HepG2 (cell line): ENCODE measurements around the gene APOC1. TPM values are rescaled to one million over a fixed set of nuclear protein-coding genes. Genes with fewer than 3 reads are reported as not detected.
A peak's percentile ranks its signal among the peaks of the same experiment; 100 is the strongest.

ENCODE experiments used
- ATAC-seq: fragments of 200-7000 bp; cut with Tn5 transposase; 3 replicates; pipeline ENCODE4 v1.9.1; 2020; ENCODE audit warnings: mild to moderate bottlenecking, moderate library complexity
- BruUV-seq: library from RNA; stranded (reverse); fragments of 400-500 nt; replicated peaks from 2 replicates; lab custom pipeline; 2021; lab: Mats Ljungman, UMichigan
- CTCF ChIA-PET: fragments of 300-600 bp; formaldehyde crosslinking; extraction: SDS; loops from one replicate; lab custom pipeline; 2021; ENCODE audit warnings: low total read pairs, inconsistent platforms, low intra/inter-chr PET ratio; lab: Yijun Ruan, JAX
- POLR2A ChIA-PET: fragments of 350-600 bp; sonication (Branson Sonifier 250); formaldehyde crosslinking; loops from one replicate; lab custom pipeline; 2020; ENCODE audit warnings: antibody characterized with exemption, inconsistent platforms; lab: Yijun Ruan, JAX
- DNase-seq: peaks from one replicate; pipeline ENCODE4 v3.0.0-alpha.2; 2015; ENCODE audit warnings: low spot score
- FAIRE-seq: peaks from 3 replicates; lab custom pipeline; 2011; peaks lifted over from hg19 to GRCh38; lab: Jason Lieb, UNC
- H2AFZ ChIP-seq: one replicate; pipeline ENCODE4 v1.6.1; 2011; ENCODE audit warnings: low read length, inconsistent platforms
- H3K27ac ChIP-seq: fragments of 300-600 bp; 3 replicates; pipeline ENCODE4 v1.8.0; 2011; ENCODE audit warnings: mixed run types, mild to moderate bottlenecking, mixed read lengths, low read length, inconsistent platforms; ENCODE audit not compliant: insufficient read depth; ENCODE audit errors: extremely low read length
- H3K27me3 ChIP-seq, 2 experiments: fragments of 200-600 bp in 1 of 2; 2 replicates in 1 of 2; 3 replicates in 1 of 2; pipeline versions ENCODE4 v1.6.0 to v1.8.0; 2011; ENCODE audit warnings: low read length in 2 of 2, mild to moderate bottlenecking in 2 of 2, moderate library complexity in 2 of 2, inconsistent platforms in 1 of 2; ENCODE audit not compliant: insufficient read depth in 2 of 2, control insufficient read depth in 1 of 2
- H3K36me3 ChIP-seq, 2 experiments: fragments of 200-600 bp in 1 of 2; replicated peaks in 1 of 2; 2 replicates in 1 of 2; 3 replicates in 1 of 2; pipeline versions ENCODE4 v1.5.1 to v1.8.0; 2011; ENCODE audit warnings: low read length in 2 of 2, inconsistent platforms in 1 of 2; ENCODE audit not compliant: insufficient read depth in 2 of 2, control insufficient read depth in 1 of 2
- H3K4me1 ChIP-seq: 2 replicates; pipeline ENCODE4 v1.5.1; 2012; ENCODE audit warnings: low read length, inconsistent platforms; ENCODE audit not compliant: insufficient read depth
- H3K4me2 ChIP-seq: 2 replicates; pipeline ENCODE4 v1.6.0; 2011; ENCODE audit warnings: low read depth, low read length, inconsistent platforms
- H3K4me3 ChIP-seq, 3 experiments: fragments of 200-600 bp in 1 of 3; sonication (generic), shearing (Covaris generic) in 1 of 3; replicated peaks in 1 of 3; 2 replicates each; pipeline ENCODE4 v1.5.1; 2011 to 2016; ENCODE audit warnings: low read length in 3 of 3, inconsistent platforms in 2 of 3, low read depth in 2 of 3, mild to moderate bottlenecking in 2 of 3, control low read depth in 1 of 3, mixed read lengths in 1 of 3; ENCODE audit not compliant: insufficient read depth in 1 of 3
- H3K79me2 ChIP-seq: one replicate; pipeline ENCODE4 v1.6.1; 2011; ENCODE audit warnings: low read length, inconsistent platforms; ENCODE audit not compliant: insufficient read depth
- H3K9ac ChIP-seq: 2 replicates; pipeline ENCODE4 v1.6.0; 2011; ENCODE audit warnings: mild to moderate bottlenecking, low read depth, low read length, inconsistent platforms; ENCODE audit not compliant: insufficient read depth
- H3K9me3 ChIP-seq: 2 replicates; pipeline ENCODE4 v1.5.1; 2012; ENCODE audit warnings: mild to moderate bottlenecking, low read length
- H4K20me1 ChIP-seq: 2 replicates; pipeline ENCODE4 v1.6.0; 2011; ENCODE audit warnings: inconsistent platforms, mild to moderate bottlenecking, low read length, moderate library complexity; ENCODE audit not compliant: insufficient read depth
- AGO2 ChIP-seq: fragments of 200-400 bp; formaldehyde crosslinking; optimal IDR thresholded peaks from 2 replicates; pipeline ENCODE3; 2017; ENCODE audit warnings: mild to moderate bottlenecking, low read depth, low read length, moderate library complexity
- DNMT1 ChIP-seq: sonication (generic); formaldehyde crosslinking; IDR thresholded peaks from 2 replicates; pipeline ENCODE4 v1.5.1; 2020; ENCODE audit warnings: mild to moderate bottlenecking, missing genetic modification reagents
- ISL2 ChIP-seq: sonication (generic); formaldehyde crosslinking; IDR thresholded peaks from 2 replicates; pipeline ENCODE4 v1.5.0; 2020; ENCODE audit warnings: missing genetic modification reagents
- MIER3 ChIP-seq: IDR thresholded peaks from 2 replicates; pipeline ENCODE4 v1.6.1; 2016; ENCODE audit warnings: missing compliant biosample characterization, borderline replicate concordance
- POLR2G ChIP-seq: fragments of 200-400 bp; formaldehyde crosslinking; IDR thresholded peaks from 2 replicates; pipeline ENCODE4 v1.6.1; 2018; ENCODE audit warnings: mild to moderate bottlenecking, low read depth, low read length, moderate library complexity
- SMAD1 ChIP-seq: sonication (generic); formaldehyde crosslinking; IDR thresholded peaks from 2 replicates; pipeline ENCODE4 v1.4.0; 2020; ENCODE audit warnings: missing genetic modification reagents, low read depth, mild to moderate bottlenecking, borderline replicate concordance
- U2AF1 ChIP-seq: fragments of 200-400 bp; formaldehyde crosslinking; optimal IDR thresholded peaks from 2 replicates; pipeline ENCODE3; 2017; ENCODE audit warnings: mild to moderate bottlenecking, low read depth, low read length
- ZBTB1 ChIP-seq: sonication (generic); formaldehyde crosslinking; IDR thresholded peaks from 2 replicates; pipeline ENCODE4 v1.4.0; 2020; ENCODE audit warnings: missing genetic modification reagents, borderline replicate concordance
- ZNF160 ChIP-seq: sonication (generic); formaldehyde crosslinking; IDR thresholded peaks from 2 replicates; pipeline ENCODE4 v1.8.0; 2022; ENCODE audit warnings: mild to moderate bottlenecking, inconsistent platforms, missing genetic modification reagents
- ZNF333 ChIP-seq: sonication (generic); formaldehyde crosslinking; IDR thresholded peaks from 2 replicates; pipeline ENCODE4 v1.4.0; 2020; ENCODE audit warnings: mild to moderate bottlenecking, missing genetic modification reagents, borderline replicate concordance
- ZNF343 ChIP-seq: sonication (generic); formaldehyde crosslinking; IDR thresholded peaks from 2 replicates; pipeline ENCODE4 v1.4.0; 2020; ENCODE audit warnings: mild to moderate bottlenecking, missing genetic modification reagents
- ZNF569 ChIP-seq: sonication (generic); formaldehyde crosslinking; IDR thresholded peaks from 2 replicates; pipeline ENCODE4 v1.5.0; 2020; ENCODE audit warnings: mild to moderate bottlenecking, missing genetic modification reagents, moderate library complexity, borderline replicate concordance
- WGBS: methylation state at CpG from one replicate; pipeline ENCODE4 v1.1.6; 2017; ENCODE audit warnings: low lambda C conversion rate; 5-methylcytosine and 5-hydroxymethylcytosine counted together
- in situ Hi-C: cut with HindIII; loops from 2 replicates; pipeline ENCODE4 v1.10.0; 2017; ENCODE audit warnings: low pct_unique_long_range_greater_than_20kb; ENCODE audit not compliant: extremely low pct_ligation_motif_present
- intact Hi-C: fragments of 100-400 bp; cut with micrococcal nuclease; formaldehyde crosslinking; loops from one replicate; pipeline ENCODE4 v1.10.0; 2022; ENCODE audit not compliant: unreplicated experiment
- polyA plus RNA-seq, 8 experiments: library from polyadenylated mRNA; depleted of rRNA in 3 of 8; stranded (reverse) in 7 of 8; unstranded in 1 of 8; fragments of >200 nt; fragmentation: Illumina TruSeq in 4 of 8; extraction: Trizol in 4 of 8; gene quantifications; 2 replicates each; pipeline versions ENCODE4 v1.2.1 to v1.2.3, GENCODE V29; 2011 to 2016; ENCODE audit warnings: low read depth in 4 of 8, missing spikeins in 1 of 8, mixed read lengths in 1 of 8; ENCODE audit not compliant: insufficient read depth in 1 of 8
- total RNA-seq, 5 experiments: library from RNA; depleted of rRNA; stranded (reverse); fragments of >200 nt; fragmentation: Illumina TruSeq; extraction: Trizol; gene quantifications; 2 replicates each; pipeline ENCODE4 v1.2.3, GENCODE V29; 2016; ENCODE audit warnings: low read depth in 1 of 5
- TF ChIP-seq, protein P1 (sequence below): IDR thresholded peaks from 2 replicates; pipeline ENCODE4 v1.6.1; 2016
- TF ChIP-seq, protein P2 (sequence below), 2 experiments: sonication (generic) in 1 of 2; formaldehyde crosslinking in 1 of 2; IDR thresholded peaks; 2 replicates each; pipeline versions ENCODE4 v1.4.0 to v1.6.1; 2016 to 2020; ENCODE audit warnings: borderline replicate concordance in 1 of 2, low read depth in 1 of 2, mild to moderate bottlenecking in 1 of 2, missing genetic modification reagents in 1 of 2
- TF ChIP-seq, protein P3 (sequence below): sonication (generic); formaldehyde crosslinking; conservative IDR thresholded peaks from 2 replicates; pipeline ENCODE4 v1.4.0; 2020; ENCODE audit warnings: missing genetic modification reagents

The APOC1 gene
- total and polyA plus RNA-seq, 2 of the 13 experiments (the other 11 are each of a cell fraction or from before 2014, with no cell fraction given) = 600 to 1,235 TPM

DNA sequence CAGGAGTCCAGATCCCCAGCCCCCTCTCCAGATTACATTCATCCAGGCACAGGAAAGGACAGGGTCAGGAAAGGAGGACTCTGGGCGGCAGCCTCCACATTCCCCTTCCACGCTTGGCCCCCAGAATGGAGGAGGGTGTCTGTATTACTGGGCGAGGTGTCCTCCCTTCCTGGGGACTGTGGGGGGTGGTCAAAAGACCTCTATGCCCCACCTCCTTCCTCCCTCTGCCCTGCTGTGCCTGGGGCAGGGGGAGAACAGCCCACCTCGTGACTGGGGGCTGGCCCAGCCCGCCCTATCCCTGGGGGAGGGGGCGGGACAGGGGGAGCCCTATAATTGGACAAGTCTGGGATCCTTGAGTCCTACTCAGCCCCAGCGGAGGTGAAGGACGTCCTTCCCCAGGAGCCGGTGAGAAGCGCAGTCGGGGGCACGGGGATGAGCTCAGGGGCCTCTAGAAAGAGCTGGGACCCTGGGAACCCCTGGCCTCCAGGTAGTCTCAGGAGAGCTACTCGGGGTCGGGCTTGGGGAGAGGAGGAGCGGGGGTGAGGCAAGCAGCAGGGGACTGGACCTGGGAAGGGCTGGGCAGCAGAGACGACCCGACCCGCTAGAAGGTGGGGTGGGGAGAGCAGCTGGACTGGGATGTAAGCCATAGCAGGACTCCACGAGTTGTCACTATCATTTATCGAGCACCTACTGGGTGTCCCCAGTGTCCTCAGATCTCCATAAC is 8.8 kb upstream of the APOC1 start, which contains the start of gene APOE (continued):
- TF ChIP-seq DNMT1 = no peak; the same call in 1 of the 2 replicates
- TF ChIP-seq, protein P1, sequence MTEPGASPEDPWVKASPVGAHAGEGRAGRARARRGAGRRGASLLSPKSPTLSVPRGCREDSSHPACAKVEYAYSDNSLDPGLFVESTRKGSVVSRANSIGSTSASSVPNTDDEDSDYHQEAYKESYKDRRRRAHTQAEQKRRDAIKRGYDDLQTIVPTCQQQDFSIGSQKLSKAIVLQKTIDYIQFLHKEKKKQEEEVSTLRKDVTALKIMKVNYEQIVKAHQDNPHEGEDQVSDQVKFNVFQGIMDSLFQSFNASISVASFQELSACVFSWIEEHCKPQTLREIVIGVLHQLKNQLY (CRISPR knock-in tag) = no peak
- TF ChIP-seq ZNF343 (CRISPR knock-in tag) = no peak
- peak; percentile 24; the same call in 1 of the 2 replicates for TF ChIP-seq ISL2 (CRISPR knock-in tag)

DNA sequence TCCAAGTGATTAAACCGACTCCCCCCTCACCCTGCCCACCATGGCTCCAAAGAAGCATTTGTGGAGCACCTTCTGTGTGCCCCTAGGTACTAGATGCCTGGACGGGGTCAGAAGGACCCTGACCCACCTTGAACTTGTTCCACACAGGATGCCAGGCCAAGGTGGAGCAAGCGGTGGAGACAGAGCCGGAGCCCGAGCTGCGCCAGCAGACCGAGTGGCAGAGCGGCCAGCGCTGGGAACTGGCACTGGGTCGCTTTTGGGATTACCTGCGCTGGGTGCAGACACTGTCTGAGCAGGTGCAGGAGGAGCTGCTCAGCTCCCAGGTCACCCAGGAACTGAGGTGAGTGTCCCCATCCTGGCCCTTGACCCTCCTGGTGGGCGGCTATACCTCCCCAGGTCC is 6.8 kb upstream of the APOC1 start:
- H3K4me3 ChIP-seq = peak overlapping the region in 1 of 3 experiments; percentile 32; a peak in 1 of 6 replicates
- H2AFZ ChIP-seq = no peak overlapping the region
- no peaks in the 10 kb centered on the region; a peak in 1 of 5 replicates for H3K27me3 ChIP-seq
- peaks cover 72% of the 10 kb centered on the region for H3K4me1 ChIP-seq
- peaks cover 14% of the 10 kb centered on the region for H4K20me1 ChIP-seq
- H3K9ac ChIP-seq = 0 out of 2 replicates have a peak overlapping the region, but pooled peaks have one; percentile 8
- ATAC-seq (no peak), FAIRE-seq (no peak), DNase-seq (no peak)
- no peaks in the 10 kb centered on the region for H3K9me3 ChIP-seq
- peak overlapping the region; percentile 26; the same call in 1 of the 2 replicates for H3K4me2 ChIP-seq
- H3K79me2 ChIP-seq = peaks cover 20% of the 10 kb centered on the region
- BruUV-seq = no TSS peak
- in situ Hi-C loops = no loop called here
- intact Hi-C loops = no loop called here
- no peak overlapping the region for H3K27ac ChIP-seq
- H3K36me3 ChIP-seq = peaks cover 5 to 25% of the 10 kb centered on the region in 2 experiments
- POLR2A ChIA-PET = interaction anchor here (1.2 to 14.7 kb wide), 6 partner anchors 12 to 47 kb away, joined by 3 to 317 read pairs (median 22); partner anchors contain the start of genes APOC2 and CLPTM1
- WGBS = 92% methylated on average over 3 of the region's 12 CpGs
- CTCF ChIA-PET = no interaction called here
- no peak for TF ChIP-seq MIER3 (CRISPR knock-in tag)
- TF ChIP-seq DNMT1 = no peak
- TF ChIP-seq ZNF333 (CRISPR knock-in tag) = no peak
- TF ChIP-seq SMAD1 = no peak
- TF ChIP-seq U2AF1 = no peak
- no peak for TF ChIP-seq ZNF569
- TF ChIP-seq, protein P2, sequence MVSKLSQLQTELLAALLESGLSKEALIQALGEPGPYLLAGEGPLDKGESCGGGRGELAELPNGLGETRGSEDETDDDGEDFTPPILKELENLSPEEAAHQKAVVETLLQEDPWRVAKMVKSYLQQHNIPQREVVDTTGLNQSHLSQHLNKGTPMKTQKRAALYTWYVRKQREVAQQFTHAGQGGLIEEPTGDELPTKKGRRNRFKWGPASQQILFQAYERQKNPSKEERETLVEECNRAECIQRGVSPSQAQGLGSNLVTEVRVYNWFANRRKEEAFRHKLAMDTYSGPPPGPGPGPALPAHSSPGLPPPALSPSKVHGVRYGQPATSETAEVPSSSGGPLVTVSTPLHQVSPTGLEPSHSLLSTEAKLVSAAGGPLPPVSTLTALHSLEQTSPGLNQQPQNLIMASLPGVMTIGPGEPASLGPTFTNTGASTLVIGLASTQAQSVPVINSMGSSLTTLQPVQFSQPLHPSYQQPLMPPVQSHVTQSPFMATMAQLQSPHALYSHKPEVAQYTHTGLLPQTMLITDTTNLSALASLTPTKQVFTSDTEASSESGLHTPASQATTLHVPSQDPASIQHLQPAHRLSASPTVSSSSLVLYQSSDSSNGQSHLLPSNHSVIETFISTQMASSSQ (IDR thresholded peaks at IDR 0.05; ENCODE audit: low read depth) = no peak
- TF ChIP-seq, protein P2 (CRISPR knock-in tag; IDR thresholded peaks at IDR 0.05; ENCODE audit: borderline replicate concordance) = no peak
- TF ChIP-seq ZBTB1 (CRISPR knock-in tag) = no peak
- TF ChIP-seq, protein P3, sequence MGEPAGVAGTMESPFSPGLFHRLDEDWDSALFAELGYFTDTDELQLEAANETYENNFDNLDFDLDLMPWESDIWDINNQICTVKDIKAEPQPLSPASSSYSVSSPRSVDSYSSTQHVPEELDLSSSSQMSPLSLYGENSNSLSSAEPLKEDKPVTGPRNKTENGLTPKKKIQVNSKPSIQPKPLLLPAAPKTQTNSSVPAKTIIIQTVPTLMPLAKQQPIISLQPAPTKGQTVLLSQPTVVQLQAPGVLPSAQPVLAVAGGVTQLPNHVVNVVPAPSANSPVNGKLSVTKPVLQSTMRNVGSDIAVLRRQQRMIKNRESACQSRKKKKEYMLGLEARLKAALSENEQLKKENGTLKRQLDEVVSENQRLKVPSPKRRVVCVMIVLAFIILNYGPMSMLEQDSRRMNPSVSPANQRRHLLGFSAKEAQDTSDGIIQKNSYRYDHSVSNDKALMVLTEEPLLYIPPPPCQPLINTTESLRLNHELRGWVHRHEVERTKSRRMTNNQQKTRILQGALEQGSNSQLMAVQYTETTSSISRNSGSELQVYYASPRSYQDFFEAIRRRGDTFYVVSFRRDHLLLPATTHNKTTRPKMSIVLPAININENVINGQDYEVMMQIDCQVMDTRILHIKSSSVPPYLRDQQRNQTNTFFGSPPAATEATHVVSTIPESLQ (CRISPR knock-in tag) = no peak
- no peak for TF ChIP-seq ZNF160 (CRISPR knock-in tag)
- TF ChIP-seq AGO2 = peak; percentile 86
- TF ChIP-seq POLR2G = peak; percentile 33; the same call in 1 of the 2 replicates
